Stimulated activated CD8-positive, alpha-beta memory T cell treated with anti-CD3 and anti-CD28 coated beads, Interleukin-7, amount 100 ng/mL, for 4 hours (primary cell): ENCODE measurements around the gene METTL23.
A peak's percentile ranks its signal among the peaks of the same experiment; 100 is the strongest.
"Not testable (repeated sequence)": the region's sequence is repeated elsewhere in the genome, so short reads cannot be mapped to it uniquely, and the experiment has no call there.

Experiments used
- DNase-seq, 2 donors: peaks; one replicate each; pipeline ENCODE4 v3.0.0-alpha.2; 2020; ENCODE audit warnings: low read depth in 2 of 2

METTL23 gene

DNA sequence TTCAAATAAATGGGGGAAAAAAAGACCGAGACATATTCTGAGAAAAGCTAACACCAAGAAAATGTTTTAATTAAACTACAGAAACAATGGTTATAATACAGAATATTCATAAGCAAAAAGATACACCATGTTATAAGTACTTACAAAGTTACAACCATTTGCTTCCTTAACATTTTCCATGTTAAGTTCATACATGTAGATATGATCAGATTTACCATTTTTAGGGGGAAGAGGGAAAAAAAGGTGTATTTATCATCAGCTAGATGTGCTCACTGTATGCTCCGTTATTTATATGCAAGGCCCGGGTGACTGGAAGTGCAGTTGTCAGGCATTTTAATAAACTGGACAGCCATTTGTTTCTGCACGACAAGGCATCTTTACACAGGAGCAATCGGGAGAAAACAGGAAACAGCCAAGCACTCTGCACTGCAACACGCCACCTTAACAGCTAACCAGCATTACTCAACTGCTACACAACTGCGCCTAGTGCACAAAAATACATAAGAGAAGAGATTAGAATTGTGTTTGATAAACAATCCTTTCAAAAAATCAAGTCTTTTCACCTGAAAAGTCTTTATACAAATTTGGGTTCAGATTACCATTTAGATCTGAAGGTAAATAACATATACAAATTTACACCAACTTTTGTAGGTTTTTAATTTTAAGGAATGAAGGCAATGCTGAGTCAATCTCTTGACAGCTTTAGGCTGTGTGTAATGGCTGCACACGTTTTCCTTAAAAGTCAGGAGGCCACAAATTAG, 7.6 kb downstream of the METTL23 start:
- no peak for DNase-seq

DNA sequence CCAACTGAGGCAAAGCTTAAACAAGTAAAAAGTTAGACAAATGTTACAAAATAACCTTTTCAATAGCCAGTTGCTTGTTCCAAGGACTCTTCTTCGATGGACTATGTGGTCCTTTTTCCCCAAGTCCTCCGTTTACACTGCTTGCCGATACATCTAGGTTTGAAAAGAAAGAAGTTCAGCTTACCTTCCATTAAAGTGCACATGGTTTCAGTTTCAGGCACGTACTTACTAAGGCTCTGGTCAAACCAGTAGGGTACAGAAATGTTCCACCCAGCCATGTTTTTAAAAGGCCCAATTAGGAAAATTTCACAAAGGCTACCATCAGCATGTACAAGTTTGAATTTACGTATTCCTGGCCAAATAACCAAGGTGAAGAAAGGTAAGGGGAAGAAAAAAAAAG, 8.4 kb downstream of the METTL23 start:
- no peak for DNase-seq

DNA sequence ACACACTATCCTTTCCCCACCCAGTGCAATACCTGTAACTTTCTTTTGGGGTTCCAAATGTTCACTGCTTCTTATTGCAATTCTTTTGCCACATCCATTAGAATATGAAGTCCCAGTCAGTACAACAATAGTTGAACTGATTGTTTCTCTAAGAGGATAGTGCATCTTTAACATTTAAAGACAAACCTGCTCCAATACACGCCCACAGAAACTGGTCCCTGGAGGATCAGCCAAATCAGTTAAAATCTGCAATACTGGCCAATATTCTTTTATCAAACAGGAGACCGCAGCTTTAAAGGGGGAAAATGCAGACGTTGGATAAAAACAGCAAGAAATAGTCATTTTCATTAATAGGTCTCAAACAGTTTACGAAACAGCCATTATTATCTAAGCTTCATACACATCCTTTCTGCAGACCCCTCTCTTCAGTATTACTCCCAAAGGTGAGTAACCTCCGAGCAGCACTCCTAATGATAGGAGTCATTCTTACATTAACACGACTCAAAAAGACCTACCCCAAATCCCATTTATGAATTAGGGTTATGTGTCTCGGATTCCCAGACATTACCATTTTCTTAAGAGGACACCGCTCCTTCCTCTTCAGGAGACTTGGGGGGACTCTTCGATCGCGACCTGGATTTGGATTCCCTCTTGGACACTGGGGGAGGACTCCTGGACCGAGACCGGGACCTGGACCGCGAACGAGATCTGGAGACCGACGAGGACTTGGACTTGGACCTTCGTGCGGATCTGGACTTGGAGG, 9.1 kb downstream of the METTL23 start:
- DNase-seq = no peak

DNA sequence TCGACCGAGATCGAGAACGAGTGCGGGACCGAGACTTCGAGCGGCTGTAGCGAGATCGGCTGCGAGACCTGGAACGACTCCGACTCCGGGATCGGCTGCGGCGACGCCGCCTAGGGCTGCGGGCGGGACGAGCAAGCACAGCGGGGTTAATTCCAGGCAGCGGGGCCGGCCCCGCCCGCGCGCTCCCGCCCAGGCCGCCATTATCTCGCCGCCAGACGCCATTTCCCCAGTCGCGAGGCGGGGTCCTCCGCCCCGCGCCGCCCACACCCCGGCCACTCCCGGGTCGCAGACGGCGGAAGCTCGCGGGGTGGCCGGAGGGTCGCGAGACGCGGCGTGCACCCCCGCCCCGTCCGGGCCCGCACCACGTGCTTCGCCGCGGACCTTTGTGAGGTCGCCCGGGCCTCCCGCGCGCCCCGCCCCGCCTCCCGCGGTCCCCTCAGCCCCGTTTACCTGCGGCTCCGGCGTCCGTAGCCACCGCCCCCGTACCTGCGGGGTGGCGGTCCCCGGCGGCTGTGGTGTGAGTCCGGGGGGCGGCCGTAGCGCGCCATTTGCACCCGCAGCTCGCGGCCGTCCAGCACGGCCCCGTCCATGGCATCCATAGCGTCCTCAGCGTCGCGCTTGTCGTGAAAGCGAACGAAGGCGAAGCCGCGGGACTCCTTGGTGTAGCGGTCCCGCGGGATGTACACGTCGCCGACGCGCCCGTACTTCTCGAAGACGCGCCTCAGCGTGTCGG, 9.9 kb downstream of the METTL23 start:
- DNase-seq = peak in 1 of 2 donors; percentile 71

DNA sequence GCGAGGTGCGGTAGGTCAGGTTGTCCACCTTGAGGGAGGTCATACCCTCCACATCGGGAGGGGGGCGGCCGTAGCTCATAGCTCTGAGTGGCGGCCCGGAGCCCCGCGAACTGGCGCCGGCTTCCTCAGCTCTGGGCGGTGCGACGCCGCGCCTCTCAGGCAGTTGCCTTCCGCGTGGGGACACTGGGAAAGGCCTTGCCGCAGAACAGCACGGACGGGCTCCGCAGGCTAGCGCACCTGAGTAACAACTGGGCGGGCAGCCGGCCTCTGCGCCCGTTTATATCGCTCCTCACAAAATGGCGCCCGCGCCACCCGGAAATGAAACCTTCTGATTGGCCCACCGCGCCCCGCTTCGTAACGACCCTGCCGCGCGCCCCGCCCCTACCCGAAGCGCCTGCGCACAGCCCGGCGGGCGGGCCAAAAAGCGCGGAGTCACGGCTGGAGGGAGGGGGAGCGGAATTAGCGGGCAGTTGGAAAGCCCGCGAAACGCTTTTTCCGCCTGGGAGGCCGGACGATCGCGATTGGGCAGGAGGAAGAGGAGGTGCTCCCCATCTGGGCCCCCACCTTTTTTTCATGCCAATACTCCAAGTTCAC, 10.5 kb downstream of the METTL23 start, which contains the start of gene SRSF2:
TSS of gene SRSF2 (minus strand) at position 250 of the 594 bp plus-strand sequence. CDS start at position 79, 171 bp downstream.
- DNase-seq = peak; percentile 95 to 98

DNA sequence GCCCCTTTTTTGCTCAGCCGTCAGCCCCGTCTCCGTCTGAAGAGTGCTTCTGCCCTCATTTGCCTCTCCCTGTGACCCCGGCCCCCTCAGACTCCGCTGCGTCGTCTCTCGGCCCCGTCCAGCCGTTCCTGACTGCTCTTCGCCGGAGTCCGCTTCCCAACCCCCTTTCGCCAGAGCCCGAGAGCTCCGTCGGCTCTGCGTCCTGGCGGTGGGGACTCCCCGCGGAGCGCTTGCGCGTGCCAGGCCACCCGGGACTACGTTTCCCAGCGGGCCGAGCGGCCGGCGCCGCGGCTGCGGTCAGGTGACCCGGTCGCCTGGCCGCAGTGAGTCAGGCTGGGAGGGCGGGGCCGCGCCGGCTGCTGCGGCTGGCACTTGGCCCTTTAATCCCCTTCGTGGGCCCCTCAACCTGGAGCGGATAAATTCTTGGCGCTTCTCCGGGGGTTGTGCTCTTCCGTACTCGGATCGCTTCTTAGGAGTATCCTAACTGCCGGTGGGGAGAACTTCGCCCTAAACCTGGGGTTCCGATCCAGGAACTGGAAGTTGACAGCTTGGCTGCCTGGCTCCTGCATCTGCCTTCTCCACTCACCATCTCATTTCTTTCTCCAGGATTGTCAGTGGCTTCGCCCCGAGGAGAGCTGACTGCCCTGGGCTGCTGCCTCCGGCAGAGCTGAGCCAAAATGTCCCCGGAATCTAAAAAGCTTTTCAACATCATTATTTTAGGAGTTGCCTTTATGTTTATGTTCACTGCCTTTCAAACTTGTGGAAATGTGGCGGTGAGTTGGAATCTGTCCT, 11.2 kb downstream of the METTL23 start, which contains the start of gene MFSD11:
TSS of gene MFSD11 (plus strand) at position 444 of the 792 bp plus-strand sequence. CDS start at position 678, 234 bp downstream.
- peak; percentile 73 to 93 for DNase-seq

DNA sequence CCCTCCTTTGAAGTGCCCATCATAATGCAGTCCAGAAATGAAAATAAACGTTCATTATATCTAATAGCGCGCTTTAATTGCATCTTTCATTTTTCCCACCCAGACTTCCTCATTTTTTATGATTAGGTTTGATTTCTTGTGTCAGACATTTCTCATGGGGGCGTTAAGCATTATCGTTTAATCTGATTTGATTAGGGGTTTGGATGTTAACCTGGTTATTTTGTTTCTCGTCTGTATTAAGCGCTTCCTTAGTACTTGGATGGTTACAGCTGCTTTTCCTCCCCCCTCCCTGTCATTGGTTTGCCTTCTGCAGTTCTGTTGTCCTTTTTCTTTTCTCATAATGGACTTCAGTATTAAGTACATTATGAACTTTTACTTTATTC, 11.8 kb downstream of the METTL23 start:
- no peak for DNase-seq

DNA sequence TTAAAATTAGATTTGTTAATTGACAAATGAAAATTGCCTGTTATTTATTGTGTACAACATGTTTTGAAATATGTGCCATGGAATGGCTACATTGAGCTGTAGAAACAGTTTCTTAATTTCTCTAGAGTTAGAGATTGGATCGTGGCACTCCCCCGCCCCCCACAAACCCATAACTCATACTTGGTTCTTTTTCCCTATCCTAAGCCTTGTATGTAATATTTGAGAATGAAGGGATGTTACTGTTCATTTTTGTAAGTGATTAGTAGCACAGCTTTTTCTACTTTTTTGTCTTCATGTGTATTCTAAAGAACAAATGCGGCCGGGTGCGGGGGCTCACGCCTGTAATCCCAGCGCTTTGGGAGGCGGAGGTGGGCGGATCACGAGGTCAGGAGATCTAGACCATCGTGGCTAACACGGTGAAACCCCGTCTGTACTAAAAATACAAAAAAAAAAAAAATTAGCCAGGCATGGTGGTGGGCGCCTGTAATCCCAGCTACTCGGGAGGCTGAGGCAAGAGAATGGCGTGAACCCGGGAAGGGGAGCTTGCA, 13.0 kb downstream of the METTL23 start:
- DNase-seq = not testable (repeated sequence)

DNA sequence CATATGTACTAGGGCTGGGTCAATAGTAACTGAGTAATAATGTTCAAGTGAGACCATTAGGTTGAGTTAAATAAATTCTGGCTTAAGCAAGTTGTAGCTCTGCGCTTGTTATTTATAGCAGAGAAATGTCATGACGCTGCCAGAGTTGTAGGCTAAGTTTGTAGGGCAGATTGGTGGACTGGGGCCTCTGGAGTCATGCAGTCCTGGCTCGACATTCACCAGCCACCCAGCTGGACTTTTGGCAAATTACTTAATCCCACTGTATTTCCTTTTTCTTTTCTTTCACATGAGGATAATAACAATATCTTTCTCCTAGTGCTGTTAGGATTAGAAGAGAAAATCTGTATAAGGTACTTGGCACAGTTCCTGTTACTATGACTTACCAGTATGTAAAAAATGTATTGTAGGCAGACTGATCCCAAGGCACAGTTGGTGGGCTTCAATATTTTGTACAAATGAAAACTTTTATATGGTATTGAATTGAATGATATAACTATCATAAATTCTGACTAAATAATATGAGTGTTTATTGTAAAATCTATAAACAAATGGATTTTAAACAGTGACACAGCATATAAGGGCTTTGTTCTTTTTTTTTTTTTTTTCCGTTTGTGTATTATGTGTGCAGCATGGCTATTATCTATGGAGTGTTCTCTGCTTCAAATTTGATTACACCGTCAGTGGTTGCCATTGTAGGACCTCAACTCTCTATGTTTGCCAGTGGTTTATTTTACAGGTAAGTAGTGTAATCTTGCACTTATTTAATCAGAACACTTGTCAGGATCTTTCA, 13.9 kb downstream of the METTL23 start:
- DNase-seq = no peak

DNA sequence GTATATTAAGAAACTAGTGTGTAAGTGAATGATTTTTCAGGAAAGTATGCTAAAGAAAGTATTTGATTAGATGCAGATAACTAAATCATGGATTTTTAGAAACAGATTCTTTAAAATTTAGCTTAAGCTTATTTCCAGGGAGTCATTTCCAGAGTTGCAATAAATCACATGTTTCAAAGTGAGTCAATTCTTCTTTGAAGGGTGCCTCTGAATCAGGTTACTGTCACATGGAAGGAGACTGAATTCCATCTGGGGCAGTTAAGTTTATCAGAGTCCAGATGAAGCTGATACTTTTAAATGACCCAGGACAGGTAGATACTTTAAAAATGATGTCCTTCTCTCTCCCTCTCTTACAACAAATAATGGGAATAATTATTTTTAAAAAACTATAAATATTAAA, 16.3 kb downstream of the METTL23 start:
- no peak for DNase-seq

DNA sequence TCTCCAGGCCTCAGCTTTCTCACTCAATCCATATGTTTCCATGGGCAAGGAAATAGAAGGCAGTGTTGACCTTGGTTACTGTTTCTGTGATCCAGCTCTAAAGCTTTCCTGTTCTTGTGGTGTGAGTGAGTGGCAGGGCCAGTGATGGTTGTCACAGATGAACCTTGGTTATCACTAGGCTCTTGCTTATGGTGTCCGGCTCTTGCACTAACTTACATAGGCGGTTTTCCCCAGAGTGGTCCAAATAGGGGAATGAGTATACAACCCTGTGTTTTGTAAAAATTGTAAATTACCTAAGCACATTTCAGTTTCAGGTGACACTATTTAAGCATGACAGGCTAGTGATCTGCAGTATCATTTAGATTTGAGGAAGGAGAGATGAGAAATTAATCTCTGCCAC, 18.1 kb downstream of the METTL23 start:
- no peak for DNase-seq

DNA sequence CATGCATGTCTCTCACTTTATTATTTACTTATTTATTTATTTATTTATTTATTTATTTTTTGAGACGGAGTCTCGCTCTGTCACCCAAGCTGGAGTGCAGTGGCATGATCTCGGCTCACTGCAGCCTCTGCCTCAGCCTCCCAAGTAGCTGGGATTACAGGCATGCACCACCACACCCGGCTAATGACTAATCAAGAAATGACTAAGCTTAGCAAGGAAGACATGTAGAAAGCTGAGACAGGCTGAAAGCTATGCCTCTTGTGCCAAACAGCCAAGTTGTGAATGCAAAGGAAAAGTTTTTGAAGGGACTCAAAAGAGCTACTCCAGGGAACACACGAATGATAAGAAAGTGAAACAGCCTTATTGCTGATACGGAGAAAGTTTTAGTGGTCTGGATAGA, 19.1 kb downstream of the METTL23 start:
- DNase-seq = not testable (repeated sequence)

DNA sequence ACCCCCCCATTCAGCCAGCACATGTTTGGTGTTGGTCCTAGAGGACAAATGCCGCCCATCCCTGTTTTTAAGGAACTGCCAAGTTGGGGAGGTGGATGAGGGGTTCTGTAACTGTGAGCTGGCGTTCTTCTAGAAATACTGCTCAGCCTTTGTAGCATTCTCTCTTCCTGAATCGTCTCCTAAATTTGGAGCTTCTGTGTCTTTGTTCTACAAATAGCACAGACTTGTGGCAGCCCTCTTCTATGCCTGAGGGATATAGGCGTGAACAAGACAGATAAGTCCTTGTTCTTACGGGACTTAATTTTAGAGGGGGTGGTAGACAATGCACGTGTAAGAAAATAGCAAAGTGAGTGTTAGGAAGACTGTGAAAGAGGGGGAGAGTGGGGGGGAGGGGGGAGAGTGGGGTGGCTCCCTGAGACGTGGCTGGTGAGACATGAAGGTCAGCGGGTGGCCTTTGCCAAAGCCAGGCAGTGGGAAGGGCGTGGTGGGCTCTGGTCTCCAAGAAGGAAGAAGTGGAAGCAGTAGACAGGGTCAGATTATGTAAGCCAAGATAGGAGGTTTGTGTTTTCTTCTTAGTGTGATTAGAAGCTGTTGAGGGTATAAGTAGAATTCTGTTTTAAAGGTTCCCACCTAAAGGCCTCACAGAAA, 21.2 kb downstream of the METTL23 start:
- no peak for DNase-seq

DNA sequence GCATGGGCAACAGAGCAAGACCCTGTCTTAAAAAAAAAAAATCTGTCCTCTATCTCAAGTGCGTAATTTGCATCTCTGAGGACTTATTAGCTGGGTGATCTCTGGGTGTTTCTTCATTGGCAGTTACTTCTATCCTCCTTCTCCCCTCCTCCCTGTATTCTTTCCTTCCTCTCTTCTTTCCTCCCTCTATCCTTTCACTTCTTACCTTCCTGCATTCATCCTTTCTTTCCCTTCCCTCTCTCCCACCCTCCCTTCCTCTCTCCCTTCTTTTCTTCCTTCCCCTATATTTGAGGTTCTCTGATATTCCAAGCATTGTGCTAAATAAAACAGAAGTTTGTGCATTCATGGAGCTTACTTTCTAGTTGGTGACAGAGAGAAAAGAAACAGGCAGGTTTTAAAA, 22.0 kb downstream of the METTL23 start:
- no peak for DNase-seq

DNA sequence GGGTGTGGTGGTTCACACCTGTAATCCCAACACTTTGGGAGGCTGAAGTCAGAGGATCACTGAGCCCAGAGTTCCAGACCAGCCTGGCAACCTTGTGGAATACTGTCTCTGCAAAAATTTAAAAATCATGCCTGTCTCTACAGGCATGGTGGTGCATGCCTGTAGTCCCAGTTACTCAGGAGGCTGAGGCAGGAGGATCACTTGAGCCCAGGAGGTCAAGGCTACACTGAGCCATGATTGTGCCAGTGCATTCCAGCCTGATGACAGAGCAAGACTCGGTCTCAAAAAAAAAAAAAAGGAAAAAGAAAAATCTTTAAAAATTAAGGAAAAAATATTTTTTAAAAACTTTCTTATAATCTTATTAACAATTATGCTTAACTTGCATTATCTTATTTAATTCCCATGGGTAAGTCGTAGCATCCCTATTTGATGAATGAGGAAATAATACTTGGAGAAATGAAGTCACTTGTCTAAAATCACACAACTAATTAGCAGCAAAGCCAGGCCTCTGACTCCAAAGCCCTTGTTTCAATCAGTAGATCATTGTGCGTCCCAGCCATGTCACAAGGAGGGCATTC, 24.9 kb downstream of the METTL23 start:
- DNase-seq = no peak

DNA sequence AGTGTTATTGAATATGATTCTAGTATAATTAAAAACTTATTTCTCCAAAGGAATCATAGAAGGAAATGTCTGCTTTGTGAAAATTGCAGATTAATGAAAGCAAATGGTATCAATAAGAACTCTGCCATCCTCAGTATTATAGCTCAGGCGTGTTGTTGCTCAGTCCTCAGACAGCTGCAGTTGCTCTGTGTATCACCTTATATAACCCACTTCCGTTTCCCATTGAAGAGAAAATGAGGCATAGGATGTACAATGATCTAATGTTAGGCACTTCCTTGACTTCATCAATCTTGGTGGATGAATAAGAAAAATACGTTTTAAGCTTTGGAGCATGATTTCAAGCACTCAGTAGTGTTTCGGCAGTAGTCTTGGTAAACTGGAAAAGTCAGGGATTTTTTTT, 25.4 kb downstream of the METTL23 start:
- no peak for DNase-seq

DNA sequence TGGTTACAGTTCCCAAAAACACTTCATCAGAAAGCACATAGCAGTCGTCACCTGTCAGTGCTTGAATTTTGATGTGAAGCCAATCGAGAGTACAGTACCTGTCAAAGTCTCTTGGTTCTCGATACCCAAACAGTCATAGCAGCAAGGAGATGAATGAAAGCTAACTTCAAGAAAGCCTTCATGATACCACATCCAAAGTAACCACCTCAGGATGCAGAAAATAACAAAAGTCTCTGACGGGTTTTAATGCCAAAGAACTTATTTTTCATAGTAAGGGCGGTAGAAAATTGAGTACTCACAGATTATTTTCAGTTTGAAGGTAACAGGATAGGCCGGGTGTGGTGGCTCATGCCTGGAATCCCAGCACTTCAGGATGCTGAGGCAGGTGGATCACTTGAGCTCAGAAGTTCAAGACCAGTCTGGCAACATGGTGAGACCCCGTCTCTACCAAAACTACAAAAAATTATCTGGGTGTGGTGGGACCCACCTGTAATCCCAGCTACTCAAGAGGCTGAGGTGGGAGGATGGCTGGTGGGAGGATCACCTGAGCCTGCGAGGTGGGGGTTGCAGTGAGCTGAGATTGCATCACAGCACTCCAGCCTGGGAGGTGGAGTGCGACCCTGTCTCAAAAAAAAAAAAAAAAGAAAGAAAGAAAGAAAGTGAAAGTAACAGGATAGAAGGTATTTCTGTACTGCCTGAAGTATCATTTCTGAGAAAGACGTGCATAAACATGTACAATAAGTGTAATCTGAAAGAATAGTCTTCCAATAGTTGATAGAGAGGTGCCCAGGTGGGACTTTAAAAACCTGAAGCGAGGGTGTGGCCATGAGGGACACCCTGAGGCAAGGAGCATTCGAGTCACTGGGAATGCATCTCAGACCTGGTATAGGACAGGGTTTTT, 26.7 kb downstream of the METTL23 start:
- no peak for DNase-seq

DNA sequence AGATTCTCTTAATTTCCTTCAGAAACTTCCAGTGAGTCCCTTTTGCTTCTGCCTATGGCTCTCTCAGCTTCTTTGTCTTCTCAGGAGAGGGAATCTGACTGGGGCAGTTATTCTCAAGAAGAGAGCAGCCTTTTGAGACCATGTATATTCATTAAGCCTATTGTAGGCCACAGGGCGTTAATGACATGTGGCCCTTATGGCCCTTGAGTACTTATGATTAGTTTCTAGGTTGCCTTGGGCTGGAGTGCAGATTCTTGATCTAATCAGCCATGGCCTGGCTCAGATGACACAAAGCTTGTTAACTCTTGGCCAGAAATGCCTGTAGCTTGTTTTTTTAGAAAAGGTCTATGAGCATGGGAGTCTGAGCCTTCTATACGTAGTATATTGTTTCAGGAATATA, 28.6 kb downstream of the METTL23 start:
- DNase-seq = no peak
